GM12878 (cell line): ENCODE data around the gene GFRA1. TPM values are rescaled to one million over a fixed set of nuclear protein-coding genes. Genes with fewer than 3 reads are reported as not detected.

Source experiments
- ATAC-seq: fragments of 200-7000 bp; cut with Tn5 transposase; 3 replicates; pipeline ENCODE4 v1.9.1; 2020; ENCODE audit warnings: mild to moderate bottlenecking, moderate library complexity
- BruUV-seq: library from RNA; stranded (reverse); fragments of 400-500 nt; replicated peaks from 2 replicates; lab custom pipeline; 2021; lab: Mats Ljungman, UMichigan
- CTCF ChIA-PET: fragments of 300-600 bp; sonication (Branson Sonifier 250); formaldehyde crosslinking; extraction: SDS; loops from one replicate; lab custom pipeline; 2021; ENCODE audit warnings: inconsistent platforms; lab: Yijun Ruan, JAX
- POLR2A ChIA-PET: fragments of 350-600 bp; formaldehyde crosslinking; extraction: SDS; loops from one replicate; lab custom pipeline; 2021; ENCODE audit warnings: inconsistent platforms; lab: Charles Lee
- RAD21 ChIA-PET: fragments of 300-600 bp; sonication (Branson Sonifier 250); formaldehyde crosslinking; loops from one replicate; lab custom pipeline; 2023; ENCODE audit warnings: antibody characterized with exemption; ENCODE audit not compliant: unreplicated experiment; lab: Charles Lee
- SMC1A ChIA-PET: fragments of 300-600 bp; sonication (Branson Sonifier 250); formaldehyde crosslinking; loops from one replicate; lab custom pipeline; 2023; ENCODE audit not compliant: unreplicated experiment, uncharacterized antibody; lab: Charles Lee
- DNase-seq: peaks from one replicate; pipeline ENCODE4 v3.0.0-alpha.2; 2011; ENCODE audit warnings: low read depth, low spot score
- FAIRE-seq: peaks from 3 replicates; lab custom pipeline; 2011; peaks lifted over from hg19 to GRCh38; lab: Jason Lieb, UNC
- H2AFZ ChIP-seq: 2 replicates; pipeline ENCODE4 v1.6.0; 2011; ENCODE audit warnings: low read depth, low read length, control low read depth; ENCODE audit not compliant: control insufficient read depth
- H3K27ac ChIP-seq: 2 replicates; pipeline ENCODE4 v1.5.1; 2011; ENCODE audit warnings: control low read depth; ENCODE audit not compliant: control insufficient read depth, insufficient read depth
- H3K27me3 ChIP-seq, 2 experiments: replicated peaks in 1 of 2; 2 replicates each; pipeline versions ENCODE4 v1.6.0 to v1.6.1; 2011; ENCODE audit warnings: low read length in 1 of 2; ENCODE audit not compliant: control insufficient read depth in 2 of 2, insufficient read depth in 2 of 2
- H3K36me3 ChIP-seq, 2 experiments: 2 replicates each; pipeline ENCODE4 v1.5.1; 2011; ENCODE audit warnings: low read length in 1 of 2; ENCODE audit not compliant: control insufficient read depth in 2 of 2, insufficient read depth in 2 of 2
- H3K4me1 ChIP-seq: 2 replicates; pipeline ENCODE4 v1.6.1; 2011; ENCODE audit warnings: mild to moderate bottlenecking, low read length, moderate library complexity, mixed read lengths; ENCODE audit not compliant: control insufficient read depth, insufficient read depth
- H3K4me2 ChIP-seq: 2 replicates; pipeline ENCODE4 v1.6.0; 2011; ENCODE audit warnings: control low read depth; ENCODE audit not compliant: control insufficient read depth, insufficient read depth
- H3K4me3 ChIP-seq: fragments of 200-600 bp; sonication (generic); 2 replicates; pipeline ENCODE4 v1.5.1; 2016
- H3K79me2 ChIP-seq: 2 replicates; pipeline ENCODE4 v1.6.0; 2011; ENCODE audit warnings: low read length; ENCODE audit not compliant: control insufficient read depth, insufficient read depth
- H3K9ac ChIP-seq: 2 replicates; pipeline ENCODE4 v1.8.0; 2011; ENCODE audit warnings: low read length, control low read depth, mixed read lengths; ENCODE audit not compliant: control insufficient read depth, insufficient read depth
- H3K9me3 ChIP-seq: replicated peaks from 3 replicates; pipeline ENCODE4 v1.5.1; 2011; ENCODE audit warnings: mild to moderate bottlenecking, low read length; ENCODE audit not compliant: control insufficient read depth, insufficient read depth
- H4K20me1 ChIP-seq: 2 replicates; pipeline ENCODE4 v1.6.0; 2011; ENCODE audit not compliant: control insufficient read depth, insufficient read depth
- CHD4 ChIP-seq: fragments of 200-600 bp; sonication (generic); IDR thresholded peaks from 2 replicates; pipeline ENCODE4 v1.6.1; 2016; ENCODE audit warnings: mild to moderate bottlenecking
- CREM ChIP-seq: IDR thresholded peaks from 2 replicates; pipeline ENCODE4 v1.6.1; 2014; ENCODE audit warnings: antibody characterized with exemption, low read depth
- DPF2 ChIP-seq: fragments of 450-650 bp; IDR thresholded peaks from 2 replicates; pipeline ENCODE4 v1.6.1; 2017; ENCODE audit warnings: mild to moderate bottlenecking
- EGR1 ChIP-seq, 2 experiments: IDR thresholded peaks; 1 replicate in 1 of 2; 2 replicates in 1 of 2; pipeline ENCODE4 v1.6.1; 2011 to 2012; ENCODE audit warnings: low read depth in 2 of 2, low read length in 2 of 2, borderline replicate concordance in 1 of 2, mild to moderate bottlenecking in 1 of 2, moderate library complexity in 1 of 2
- ELK1 ChIP-seq: IDR thresholded peaks from 2 replicates; pipeline ENCODE4 v1.6.1; 2012; ENCODE audit warnings: low read depth, low read length, improper control_type of control experiment
- EZH2 ChIP-seq: IDR thresholded peaks from 2 replicates; pipeline ENCODE4 v1.6.1; 2012; ENCODE audit warnings: low read depth, mild to moderate bottlenecking, control low read depth, inconsistent platforms, low read length, borderline replicate concordance; ENCODE audit not compliant: control insufficient read depth
- GABPA ChIP-seq: IDR thresholded peaks from 2 replicates; pipeline ENCODE4 v1.6.1; 2014; ENCODE audit warnings: antibody characterized with exemption, low read depth, mild to moderate bottlenecking, inconsistent platforms
- HDAC2 ChIP-seq: fragments of 200-600 bp; sonication (generic); IDR thresholded peaks from 2 replicates; pipeline ENCODE4 v1.6.1; 2017
- IRF3 ChIP-seq: fragments of 450-650 bp; IDR thresholded peaks from 2 replicates; pipeline ENCODE4 v1.6.1; 2014; ENCODE audit warnings: mild to moderate bottlenecking
- NKRF ChIP-seq: fragments of 450-650 bp; conservative IDR thresholded peaks from 2 replicates; pipeline ENCODE4 v1.6.1; 2017; ENCODE audit warnings: mild to moderate bottlenecking, moderate library complexity
- SMARCA5 ChIP-seq: fragments of 450-650 bp; IDR thresholded peaks from 2 replicates; pipeline ENCODE4 v1.6.1; 2017; ENCODE audit warnings: mild to moderate bottlenecking
- SPI1 ChIP-seq: IDR thresholded peaks from 2 replicates; pipeline ENCODE4 v1.6.1; 2011; ENCODE audit warnings: low read depth, mild to moderate bottlenecking, low read length, moderate library complexity, borderline replicate concordance; ENCODE audit not compliant: insufficient read depth
- SREBF2 ChIP-seq: IDR thresholded peaks from 2 replicates; pipeline ENCODE4 v1.6.1; 2012; ENCODE audit warnings: mild to moderate bottlenecking, low read length
- TCF7 ChIP-seq: IDR thresholded peaks from 2 replicates; pipeline ENCODE4 v1.6.1; 2014; ENCODE audit warnings: antibody characterized with exemption, borderline replicate concordance
- YBX1 ChIP-seq: fragments of 450-650 bp; IDR thresholded peaks from 2 replicates; pipeline ENCODE4 v1.6.1; 2016; ENCODE audit warnings: antibody characterized with exemption
- ZBTB33 ChIP-seq: fragments of 450-650 bp; IDR thresholded peaks from 2 replicates; pipeline ENCODE4 v1.6.1; 2017; ENCODE audit warnings: mild to moderate bottlenecking
- ZNF384 ChIP-seq: IDR thresholded peaks from 2 replicates; pipeline ENCODE4 v1.6.1; 2012; ENCODE audit warnings: low read depth, mild to moderate bottlenecking, low read length, improper control_type of control experiment, borderline replicate concordance
- WGBS: methylation state at CpG from one replicate; pipeline ENCODE4 v1.1.6; 2016; ENCODE audit warnings: low lambda C conversion rate; ENCODE audit not compliant: insufficient replicate concordance, insufficient coverage; ENCODE audit errors: missing lambda C conversion rate; 5-methylcytosine and 5-hydroxymethylcytosine counted together
- in situ Hi-C: fragments of 300-500 bp; cut with MboI; formaldehyde crosslinking; loops from 9 replicates; pipeline ENCODE4 v1.14.3; 2018; ENCODE audit warnings: mixed read lengths
- intact Hi-C: fragments of 100-400 bp; cut with micrococcal nuclease; formaldehyde crosslinking; loops from one replicate; pipeline ENCODE4 v1.14.2; 2022; ENCODE audit not compliant: unreplicated experiment
- polyA plus RNA-seq, 11 experiments: library from polyadenylated mRNA; depleted of rRNA in 4 of 11; unstranded in 6 of 11; stranded (reverse) in 5 of 11; fragments of >200 nt; fragmentation: Nextera tagmentation in 4 of 11; fragmentation: Illumina TruSeq in 1 of 11; extraction: Ambion mirVana in 4 of 11; extraction: Trizol in 1 of 11; gene quantifications; 1 replicate in 1 of 11; 2 replicates in 10 of 11; pipeline versions ENCODE4 v1.2.1 to v1.2.3, GENCODE V29; 2011 to 2016; ENCODE audit warnings: inconsistent platforms in 2 of 11, missing spikeins in 2 of 11, low read depth in 1 of 11
- total RNA-seq, 4 experiments: library from RNA; depleted of rRNA in 3 of 4; stranded (reverse); fragments of >200 nt in 3 of 4; fragmentation: Illumina TruSeq in 1 of 4; extraction: Trizol in 1 of 4; gene quantifications; 2 replicates each; pipeline versions ENCODE4 v1.2.1 to v1.2.3, GENCODE V29; 2013 to 2021

Gene GFRA1
- total and polyA plus RNA-seq, 10 of the 15 experiments (the other 5 are each of a cell fraction or from before 2014, with no cell fraction given): 0.05 to 0.19 TPM; not detected in 8

- TF ChIP-seq NKRF (no peak), TCF7 (no peak), ELK1 (no peak), CREM (no peak), GABPA (no peak)
Observed at GRCh38 chr10:116237970-116238369, 35.0 kb downstream of the GFRA1 start (continued).

GRCh38 chr10:116237260-116237659 is 35.7 kb downstream of the GFRA1 start:
- RAD21 ChIA-PET: no interaction called here
- WGBS: 33% methylated on average over 1 of the region's 3 CpGs
- TF ChIP-seq SREBF2: no peak
- TF ChIP-seq SMARCA5: no peak
- TF ChIP-seq DPF2: no peak
- TF ChIP-seq SPI1: no peak
- TF ChIP-seq CHD4: no peak
- no peak for TF ChIP-seq EGR1 (IDR thresholded peaks at IDR 0.05; ENCODE audit: borderline replicate concordance in 1 of 2, low read depth in 2 of 2, low read length in 2 of 2)
- no peak for TF ChIP-seq ZNF384
- no peak for TF ChIP-seq IRF3
- TF ChIP-seq YBX1: no peak
- no peak for TF ChIP-seq ZBTB33
- no peak for TF ChIP-seq EZH2
- no peak for TF ChIP-seq HDAC2

More at GRCh38 chr10:116237260-116237659, 35.7 kb downstream of the GFRA1 start:
- intact Hi-C loops: no loop called here
- H4K20me1 ChIP-seq: no peaks in the 10 kb centered on the region
- no peak for ATAC-seq
- 0 out of 4 replicates have a peak, but pooled peaks cover 0 to 1% of the 10 kb centered on the region in 2 experiments for H3K27me3 ChIP-seq
- no peak overlapping the region for H2AFZ ChIP-seq
- H3K9me3 ChIP-seq: no peaks in the 10 kb centered on the region
- FAIRE-seq: no peak
- BruUV-seq: no TSS peak
- no peaks in the 10 kb centered on the region for H3K4me1 ChIP-seq
- ChIA-PET SMC1A (no interaction called here), CTCF (no interaction called here), POLR2A (interaction anchor here (0.7 kb wide), 1 partner anchor 591 kb away, joined by 3 read pairs; no protein-coding TSS in a partner anchor)
- no peak overlapping the region for H3K4me3 ChIP-seq
- no peak overlapping the region for H3K4me2 ChIP-seq
- H3K79me2 ChIP-seq: no peaks in the 10 kb centered on the region
- no peak for DNase-seq
- no peaks in the 10 kb centered on the region for H3K36me3 ChIP-seq
- in situ Hi-C loops: no loop called here
- H3K9ac ChIP-seq: no peak overlapping the region
- no peak overlapping the region for H3K27ac ChIP-seq
